H1 (cell line): Measurements from ENCODE around the gene TACC2. TPM values are rescaled to one million over a fixed set of nuclear protein-coding genes. Genes with fewer than 3 reads are reported as not detected.

Source experiments
- ATF2 ChIP-seq: IDR thresholded peaks from 2 replicates; pipeline ENCODE4 v1.6.1; 2012; ENCODE audit warnings: low read length, inconsistent platforms
- CBX5 ChIP-seq: fragments of 300-800, 300-1000 bp; sonication (generic); IDR thresholded peaks from 2 replicates; pipeline ENCODE4 v1.7.1; 2016; ENCODE audit warnings: antibody characterized with exemption, low read length, low read depth
- E2F6 ChIP-seq: IDR thresholded peaks from 2 replicates; pipeline ENCODE4 v1.6.1; 2012; ENCODE audit warnings: inconsistent platforms
- FOSL1 ChIP-seq: IDR thresholded peaks from 2 replicates; pipeline ENCODE4 v1.6.1; 2011; ENCODE audit warnings: mild to moderate bottlenecking, low read depth, low read length, moderate library complexity; ENCODE audit not compliant: insufficient read depth
- GABPA ChIP-seq: IDR thresholded peaks from 2 replicates; pipeline ENCODE4 v1.6.1; 2011; ENCODE audit warnings: mild to moderate bottlenecking, low read length, moderate library complexity, borderline replicate concordance; ENCODE audit not compliant: insufficient read depth
- KDM4A ChIP-seq: IDR thresholded peaks from one replicate; pipeline ENCODE4 v1.7.1; 2012; ENCODE audit warnings: low read depth, mild to moderate bottlenecking, moderate library complexity, low read length, inconsistent platforms; ENCODE audit not compliant: severe bottlenecking
- NRF1 ChIP-seq: IDR thresholded peaks from 2 replicates; pipeline ENCODE4 v1.6.1; 2011; ENCODE audit warnings: mild to moderate bottlenecking, low read depth, low read length, improper control_type of control experiment
- RAD21 ChIP-seq, 2 experiments: IDR thresholded peaks in 1 of 2; conservative IDR thresholded peaks in 1 of 2; 2 replicates each; pipeline ENCODE4 v1.6.1; 2011; ENCODE audit warnings: low read depth in 2 of 2, low read length in 2 of 2, improper control_type of control experiment in 1 of 2, inconsistent platforms in 1 of 2, mild to moderate bottlenecking in 1 of 2, moderate library complexity in 1 of 2
- SAP30 ChIP-seq: fragments of 300-600 bp; sonication (generic); IDR thresholded peaks from 2 replicates; pipeline ENCODE4 v1.7.1; 2012; ENCODE audit warnings: low read length, moderate library complexity, mild to moderate bottlenecking, inconsistent platforms; ENCODE audit not compliant: insufficient read depth, insufficient replicate concordance
- SIN3A ChIP-seq, 2 experiments: IDR thresholded peaks in 1 of 2; conservative IDR thresholded peaks in 1 of 2; 2 replicates each; pipeline ENCODE4 v1.6.1; 2011 to 2012; ENCODE audit warnings: low read length in 2 of 2, improper control_type of control experiment in 1 of 2, low read depth in 1 of 2, mild to moderate bottlenecking in 1 of 2
- SIRT6 ChIP-seq: IDR thresholded peaks from one replicate; pipeline ENCODE4 v1.7.1; 2012; ENCODE audit warnings: low read length, inconsistent platforms
- SP2 ChIP-seq: IDR thresholded peaks from 2 replicates; pipeline ENCODE4 v1.6.1; 2012; ENCODE audit warnings: mild to moderate bottlenecking, low read length, inconsistent platforms
- SP4 ChIP-seq: IDR thresholded peaks from 2 replicates; pipeline ENCODE4 v1.6.1; 2012; ENCODE audit warnings: low read length, inconsistent platforms
- SRF ChIP-seq: IDR thresholded peaks from 2 replicates; pipeline ENCODE4 v1.6.1; 2011; ENCODE audit warnings: mild to moderate bottlenecking, low read depth, low read length, moderate library complexity
- SUZ12 ChIP-seq: fragments of 200-600 bp; sonication (generic); IDR thresholded peaks from 2 replicates; pipeline ENCODE4 v1.6.1; 2012; ENCODE audit warnings: mild to moderate bottlenecking, inconsistent platforms, low read length, moderate library complexity, mixed read lengths
- TAF1 ChIP-seq: IDR thresholded peaks from 2 replicates; pipeline ENCODE4 v1.6.1; 2011; ENCODE audit warnings: mild to moderate bottlenecking, low read depth, low read length
- TAF7 ChIP-seq: optimal IDR thresholded peaks from 2 replicates; pipeline ENCODE3; 2011; ENCODE audit warnings: low read depth, mild to moderate bottlenecking, inconsistent platforms, low read length, moderate library complexity, borderline replicate concordance
- TCF12 ChIP-seq: IDR thresholded peaks from 2 replicates; pipeline ENCODE4 v1.6.1; 2011; ENCODE audit warnings: low read depth, mild to moderate bottlenecking, low read length
- polyA plus RNA-seq, 7 experiments: library from polyadenylated mRNA; depleted of rRNA in 3 of 7; stranded (reverse) in 5 of 7; unstranded in 2 of 7; fragments of >200 nt in 5 of 7; fragments of 200-250 nt in 2 of 7; gene quantifications; 1 replicate in 5 of 7; 2 replicates in 1 of 7; 4 replicates in 1 of 7; pipeline versions ENCODE4 v1.2.1 to v1.2.3, GENCODE V29; 2011 to 2013; ENCODE audit warnings: missing spikeins in 2 of 7, mixed read lengths in 2 of 7
- total RNA-seq: library from RNA; stranded (reverse); fragmentation: NEBNext Ultra II Directional; extraction: Animal tissue kit (Norgen Biotek cat#: 25700); gene quantifications from 2 replicates; pipeline ENCODE4 v1.2.1, GENCODE V29; 2021
- TF ChIP-seq, protein P1 (sequence below): IDR thresholded peaks from 2 replicates; pipeline ENCODE4 v1.6.1; 2012; ENCODE audit warnings: inconsistent platforms

TACC2 gene
- total and polyA plus RNA-seq, 2 of the 8 experiments (the other 6 are each of a cell fraction or from before 2014, with no cell fraction given): 21.2 to 46.6 TPM

DNA sequence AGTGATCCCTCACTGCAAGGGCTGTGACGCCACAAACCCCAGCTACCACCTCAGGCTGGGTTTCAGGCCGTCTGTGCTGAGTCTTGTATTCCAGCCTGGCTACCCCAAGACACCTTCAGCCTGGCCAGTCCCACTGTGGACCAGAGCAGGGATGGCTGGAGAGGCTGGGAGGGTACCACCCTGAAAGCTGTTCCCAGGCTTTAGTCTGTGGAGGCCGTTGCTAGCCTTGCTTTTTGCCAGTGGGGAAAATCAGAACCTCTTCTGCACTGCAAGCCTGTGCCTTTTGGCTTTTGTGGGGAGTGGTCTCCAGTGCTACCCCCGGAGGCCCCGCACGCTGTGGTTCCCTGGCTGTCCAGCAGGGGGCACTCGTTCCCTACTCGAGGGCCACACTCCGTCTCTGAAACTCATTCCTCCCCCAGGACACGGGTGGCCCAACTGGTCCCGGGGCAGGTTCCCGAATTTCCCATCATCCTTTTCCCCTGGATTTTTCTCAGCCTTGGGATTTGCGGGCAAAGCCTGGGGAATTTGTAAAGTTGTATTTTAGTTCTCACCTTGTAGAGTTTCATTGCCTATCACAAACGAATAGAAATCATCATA lies 153.8 kb downstream of the TACC2 start (continued):
- TF ChIP-seq TAF7 (no peak), KDM4A (no peak), TCF12 (0 out of 2 replicates have a peak, but pooled peaks have one; percentile 40), GABPA (no peak; the same call in 1 of the 2 replicates), SP2 (no peak), ATF2 (no peak), SIN3A (conservative IDR thresholded peaks at IDR 0.05 in 1 of 2, IDR thresholded peaks at IDR 0.05 in 1 of 2; ENCODE audit: low read depth in 1 of 2, low read length in 2 of 2) (peak in 1 of 2 experiments; percentile 50; a peak in 1 of 4 replicates), FOSL1 (no peak), E2F6 (no peak), CBX5 (no peak), TAF1 (0 out of 2 replicates have a peak, but pooled peaks have one; percentile 20), SIRT6 (no peak), SAP30 (no peak), NRF1 (no peak), SRF (no peak), SP4 (no peak), SUZ12 (no peak), RAD21 (IDR thresholded peaks at IDR 0.05 in 1 of 2, conservative IDR thresholded peaks at IDR 0.05 in 1 of 2; ENCODE audit: low read depth in 2 of 2, low read length in 2 of 2) (peak; percentile 93 to 95)
- TF ChIP-seq, protein P1, sequence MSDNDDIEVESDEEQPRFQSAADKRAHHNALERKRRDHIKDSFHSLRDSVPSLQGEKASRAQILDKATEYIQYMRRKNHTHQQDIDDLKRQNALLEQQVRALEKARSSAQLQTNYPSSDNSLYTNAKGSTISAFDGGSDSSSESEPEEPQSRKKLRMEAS: peak; percentile 37; the same call in 1 of the 2 replicates
